ENCODE results near the gene SLTM.
A peak's percentile ranks its signal among the peaks of the same experiment; 100 is the strongest.
"Not testable (repeated sequence)": the region's sequence is repeated elsewhere in the genome, so short reads cannot be mapped to it uniquely, and the experiment has no call there.

Gene SLTM

GRCh38 chr15:58933281-58934113 is at the start of gene SLTM:
Gene SLTM, minus strand, starts transcription at chr15:58933679. Its CDS starts 114 bp downstream, at chr15:58933565.
- peak; percentile 89 for DNase-seq (ENCODE audit: low spot score)

GRCh38 chr15:58983261-58983660 is 49.8 kb upstream of the SLTM start:
- no peak for DNase-seq (ENCODE audit: low spot score)

- no peak for DNase-seq (ENCODE audit: low spot score)
Observed at GRCh38 chr15:58981808-58982475, 48.5 kb upstream of the SLTM start.

DNA sequence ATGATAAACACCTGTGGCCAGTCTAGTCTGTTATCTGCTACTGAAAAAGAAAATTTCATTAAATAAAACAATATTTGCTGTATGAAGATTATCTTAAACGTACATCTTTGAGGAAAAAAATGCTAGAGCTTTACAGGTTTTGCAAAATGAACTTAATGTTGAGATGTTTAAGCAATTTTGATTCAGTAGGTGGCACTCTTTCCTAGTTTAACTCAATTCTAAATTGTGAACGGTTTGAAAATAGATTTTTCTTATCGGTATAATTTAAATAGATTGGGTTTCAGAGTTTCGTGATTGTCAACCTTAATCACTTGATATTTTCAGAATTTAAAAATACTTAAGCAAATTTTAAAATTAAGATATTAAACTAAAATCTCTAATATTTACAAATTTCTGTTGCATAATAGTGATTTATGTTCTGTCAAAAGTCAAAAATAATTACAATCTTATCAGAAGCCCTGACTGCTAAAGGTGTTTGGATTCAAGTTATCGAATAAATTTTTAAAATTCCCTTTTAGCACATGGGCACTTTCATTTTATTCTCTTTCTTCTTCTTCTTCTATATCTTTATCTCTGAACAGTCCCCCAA is 47.0 kb upstream of the SLTM start:
- DNase-seq (ENCODE audit: low spot score) = peak; percentile 12

DNA sequence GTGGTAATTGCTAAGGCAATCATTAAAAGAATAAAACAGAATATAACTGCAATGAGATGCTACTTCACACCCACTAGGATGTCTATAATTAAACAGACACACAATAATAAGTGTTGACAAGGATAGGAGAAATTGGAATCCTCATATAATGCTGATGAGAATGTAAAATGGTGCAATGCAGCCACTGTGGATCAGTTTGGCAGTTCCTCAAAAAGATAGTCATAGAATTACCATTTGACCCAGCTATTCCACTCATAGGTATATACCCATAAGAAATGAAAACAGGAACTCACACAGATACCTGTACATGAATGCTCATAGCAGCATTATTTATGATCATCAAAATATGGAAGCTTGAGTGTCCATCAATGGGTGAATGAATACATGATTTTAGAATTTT is 44.4 kb upstream of the SLTM start:
- DNase-seq (ENCODE audit: low spot score) = no peak

- no peak for DNase-seq (ENCODE audit: low spot score)
Observed at GRCh38 chr15:58967479-58967878, 34.0 kb upstream of the SLTM start.

GRCh38 chr15:58966698-58967097 is 33.2 kb upstream of the SLTM start:
- no peak for DNase-seq (ENCODE audit: low spot score)

DNA sequence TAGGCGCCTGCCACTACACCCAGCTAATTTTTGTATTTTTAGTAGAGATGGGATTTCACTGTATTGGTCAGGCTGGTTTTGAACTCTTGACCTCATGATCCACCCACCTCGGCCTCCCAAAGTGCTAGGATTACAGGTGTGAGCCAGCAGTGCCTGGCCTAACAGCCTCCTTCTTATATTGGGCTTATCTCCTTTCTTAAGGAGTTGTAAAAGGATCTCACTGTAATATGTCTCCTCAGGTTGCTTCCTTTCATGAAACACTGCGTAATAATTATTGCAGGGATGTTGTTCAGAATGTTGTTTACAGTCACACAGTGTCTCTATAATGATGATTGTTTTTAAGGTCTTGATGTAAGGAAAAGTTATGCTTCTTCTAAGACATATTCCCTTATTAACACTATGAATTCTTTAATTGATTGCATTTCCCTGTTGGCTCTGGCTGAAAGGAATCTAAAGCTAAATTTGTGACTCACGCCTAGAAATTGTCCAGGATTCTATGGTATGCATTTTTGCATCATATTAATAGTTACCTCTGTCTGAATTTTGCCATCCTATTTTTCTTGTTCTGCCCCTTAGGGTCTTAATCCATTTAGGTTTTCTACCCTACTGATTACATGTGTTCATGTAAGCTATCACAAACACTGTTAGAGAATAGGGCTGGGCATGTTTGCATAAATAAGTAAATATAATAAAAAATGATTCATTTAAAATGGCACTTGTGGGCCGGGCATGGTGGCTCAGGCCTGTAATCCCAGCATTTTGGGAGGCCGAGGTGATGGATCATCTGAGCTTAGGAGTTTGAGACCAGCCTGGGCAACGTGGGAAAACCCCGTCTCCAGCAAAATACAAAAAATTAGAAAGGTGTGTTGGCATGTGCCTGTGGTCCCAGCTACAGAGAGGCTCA is 29.4 kb upstream of the SLTM start:
- DNase-seq (ENCODE audit: low spot score) = no peak

GRCh38 chr15:58962136-58962535 is 28.7 kb upstream of the SLTM start:
- DNase-seq (ENCODE audit: low spot score) = no peak

DNA sequence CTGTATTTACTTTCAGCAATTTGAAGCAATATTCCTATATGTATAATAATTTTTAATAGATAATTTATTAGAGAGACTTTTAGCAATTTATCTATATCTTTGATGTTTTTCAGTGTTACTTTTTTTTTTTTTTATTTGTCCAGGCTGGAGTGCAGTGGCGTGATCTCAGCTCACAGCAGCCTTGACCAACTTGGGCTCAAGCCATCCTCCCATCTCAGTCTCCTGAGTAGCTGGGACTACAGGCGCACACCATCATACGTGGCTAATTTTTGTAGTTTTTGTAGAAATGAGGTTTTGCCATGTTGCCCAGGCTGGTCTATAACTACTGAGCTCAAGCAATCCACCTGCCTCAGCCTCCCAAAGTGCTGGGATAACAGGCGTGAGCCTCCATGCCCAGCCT is 25.3 kb upstream of the SLTM start:
- no peak for DNase-seq (ENCODE audit: low spot score)

- DNase-seq (ENCODE audit: low spot score) = peak; percentile 42
Observed at GRCh38 chr15:58957101-58957973, 23.9 kb upstream of the SLTM start.

GRCh38 chr15:58952751-58953150 is 19.3 kb upstream of the SLTM start:
- DNase-seq (ENCODE audit: low spot score) = no peak

DNA sequence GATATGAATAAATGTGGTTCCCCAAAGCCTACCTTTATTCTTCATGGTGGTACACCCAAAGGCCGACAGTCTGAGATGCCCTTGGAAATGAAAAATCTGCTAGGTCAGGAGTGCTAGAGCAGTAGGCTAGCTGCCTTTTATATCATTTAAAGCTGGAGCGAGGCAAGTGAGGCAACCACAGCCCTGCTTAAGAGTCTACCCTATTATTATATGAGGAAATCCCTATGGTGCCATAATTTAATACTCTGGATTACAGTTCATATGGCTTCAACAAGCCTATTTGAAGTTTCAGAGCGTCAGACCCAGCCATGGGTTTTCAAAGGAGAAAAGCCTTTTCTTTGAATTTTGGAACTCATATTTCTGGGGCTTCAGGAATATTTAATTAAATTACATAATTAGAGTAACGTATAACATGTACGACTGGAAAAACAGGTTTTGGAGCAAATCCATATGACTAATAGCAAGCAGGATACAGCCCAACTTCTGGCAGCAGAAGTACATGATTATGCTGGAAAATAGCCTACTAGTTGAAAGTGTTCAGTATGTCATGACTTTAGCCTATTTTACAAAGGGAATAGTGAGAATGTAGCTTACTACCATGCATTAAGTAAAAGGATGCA is 18.0 kb upstream of the SLTM start:
- no peak for DNase-seq (ENCODE audit: low spot score)

GRCh38 chr15:58947179-58947578 is 13.7 kb upstream of the SLTM start:
- DNase-seq (ENCODE audit: low spot score) = no peak

DNA sequence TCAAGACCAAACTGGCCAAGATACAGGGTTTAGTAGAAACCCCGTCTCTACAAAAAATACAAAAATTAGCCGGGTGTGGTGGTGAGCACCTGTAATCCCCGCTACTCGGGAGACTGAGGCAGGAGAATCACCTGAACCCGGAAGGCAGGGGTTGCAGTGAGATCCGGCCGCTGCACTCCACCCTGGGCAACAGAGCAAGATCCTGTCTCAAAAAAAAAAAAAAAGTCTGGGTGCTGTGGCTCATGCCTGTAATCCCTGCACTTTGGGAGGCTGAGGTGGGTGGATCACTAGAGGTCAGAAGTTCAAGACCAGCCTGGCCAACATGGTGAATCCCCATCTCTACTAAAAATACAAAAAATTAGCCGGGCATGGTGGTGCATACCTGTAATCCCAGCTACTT is 1.5 kb upstream of the SLTM start:
- DNase-seq (ENCODE audit: low spot score) = not testable (repeated sequence)

GRCh38 chr15:58934521-58934920 is 1.0 kb upstream of the SLTM start:
- DNase-seq (ENCODE audit: low spot score) = no peak

GRCh38 chr15:58934114-58934447 is 602 bp upstream of the SLTM start:
- DNase-seq (ENCODE audit: low spot score) = no peak

GRCh38 chr15:58932710-58933280 is 684 bp downstream of the SLTM start:
- no peak for DNase-seq (ENCODE audit: low spot score)

DNA sequence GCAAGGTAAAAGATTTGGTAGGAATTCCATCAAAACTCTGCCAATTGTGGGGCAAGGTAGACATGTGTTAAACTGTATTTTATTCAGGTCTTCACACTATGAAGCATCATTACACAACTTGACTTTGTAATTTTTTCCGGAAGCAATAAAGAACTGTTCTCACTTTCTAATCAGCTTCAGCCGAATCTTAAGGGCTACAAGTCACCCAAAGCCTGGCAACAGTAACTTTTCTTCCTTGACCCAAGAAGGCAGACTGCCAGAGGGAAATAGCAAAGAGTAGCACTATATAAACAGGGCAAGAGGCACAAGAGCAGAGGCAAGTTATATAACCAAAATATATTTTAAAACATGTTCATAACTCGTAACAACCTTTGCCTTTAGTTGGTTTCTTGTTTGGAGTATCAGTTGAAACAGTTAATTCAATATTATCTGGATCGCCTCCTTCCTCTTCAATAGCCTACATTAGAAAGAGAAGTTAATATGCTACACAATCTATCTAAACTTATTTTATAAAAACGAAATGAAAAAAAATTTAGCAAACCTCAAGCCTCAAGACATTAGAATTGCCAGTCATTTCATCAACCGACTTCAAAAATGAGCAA is 1.4 kb downstream of the SLTM start:
- DNase-seq (ENCODE audit: low spot score) = peak; percentile 9

DNA sequence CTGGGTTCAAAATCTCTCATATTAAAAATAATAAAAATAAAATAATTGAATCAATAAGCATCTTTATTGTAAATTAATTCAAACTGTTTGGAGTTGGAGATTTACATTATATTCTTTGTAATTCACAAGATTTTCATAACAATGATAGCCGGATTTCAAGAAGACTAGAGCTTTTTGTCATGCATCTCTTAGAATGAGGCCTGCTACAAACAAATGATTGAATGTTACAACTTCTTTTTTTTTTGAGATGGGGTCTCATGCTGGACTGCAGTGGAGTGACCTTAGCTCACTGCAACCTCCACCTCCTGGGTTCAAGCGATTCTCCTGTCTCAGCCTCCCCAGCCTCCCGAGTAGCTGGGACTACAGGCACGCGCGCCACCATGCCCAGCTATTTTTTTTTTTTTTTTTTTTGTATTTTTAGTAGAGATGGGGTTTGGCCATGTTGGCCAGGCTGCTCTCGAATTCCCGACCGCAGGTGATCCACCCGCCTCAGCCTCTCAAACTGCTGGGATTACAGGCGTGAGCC is 3.5 kb downstream of the SLTM start:
- DNase-seq (ENCODE audit: low spot score) = no peak

All from HuH-7 (cell line).